Measurements from ENCODE around the gene MAP3K13. TPM values are rescaled to one million over a fixed set of nuclear protein-coding genes. Genes with fewer than 3 reads are reported as not detected.
A peak's percentile ranks its signal among the peaks of the same experiment; 100 is the strongest.

MAP3K13 gene
- polyA plus RNA-seq (17.7 to 23.0 TPM (median 21.9 TPM) in 3 replicates), polyA minus RNA-seq (1.4 to 25.8 TPM (median 21.9 TPM) in 3 replicates)
- 16.6 TPM for polyA plus RNA-seq (2011; ENCODE audit: low read depth)
- 16.3 and 30.8 TPM in 2 replicates for polyA plus RNA-seq (2011; cell fraction: cytosol; rRNA removed)
- polyA plus RNA-seq (2011; cell fraction: nucleus; rRNA removed): 10.3 and 13.0 TPM in 2 replicates
- 19.0 and 19.9 TPM in 2 replicates for polyA plus RNA-seq (2012; ENCODE audit: low replicate concordance)
- polyA minus RNA-seq (2011; cell fraction: cytosol; rRNA and poly(A)+ RNA removed): 8.4 TPM
- polyA minus RNA-seq (2011; cell fraction: nucleus; rRNA and poly(A)+ RNA removed): 6.0 and 22.0 TPM in 2 replicates

- Histone ChIP-seq H3K9me1 (ENCODE audit: control insufficient read depth, extremely low read depth, insufficient read depth, low read length) (no peaks in the 10 kb centered on the region), H3K4me3 (ENCODE audit: control insufficient read depth in 2 of 3, extremely low read depth in 1 of 3, insufficient read depth in 2 of 3, low read depth in 1 of 3, low read length in 3 of 3) (peak within 1 kb of the TSS; percentile 30 to 77 (median 69)), H2AFZ (ENCODE audit: control insufficient read depth, low read length) (peak within 1 kb of the TSS; percentile 87), H3K27me3 (ENCODE audit: control insufficient read depth, extremely low read depth, insufficient read depth, low read length) (no peaks in the 10 kb centered on the region), H3K9me3 (ENCODE audit: control insufficient read depth, low read depth, low read length) (no peaks in the 10 kb centered on the region), H3K36me3 (ENCODE audit: control insufficient read depth in 2 of 2, extremely low read depth in 1 of 2, insufficient read depth in 2 of 2, low read length in 2 of 2) (no peaks in the 10 kb centered on the region), H3K4me1 (ENCODE audit: control insufficient read depth, extremely low read depth, insufficient read depth, low read length) (peaks cover 10% of the 10 kb centered on the region), H3K4me2 (ENCODE audit: control insufficient read depth, extremely low read depth, insufficient read depth, low read depth, low read length) (peak within 1 kb of the TSS; percentile 92), H3K79me2 (ENCODE audit: control insufficient read depth, insufficient read depth, low read length) (no peaks in the 10 kb centered on the region), H3K9ac (ENCODE audit: control insufficient read depth, extremely low read depth, insufficient read depth, low read length) (peak within 1 kb of the TSS; percentile 73), H3K27ac (ENCODE audit: control insufficient read depth, insufficient read depth, low read length) (peak within 1 kb of the TSS; percentile 53), H4K20me1 (ENCODE audit: control insufficient read depth, extremely low read depth, insufficient read depth, low read length) (no peaks in the 10 kb centered on the region)
- FAIRE-seq (peak; percentile 70), DNase-seq (ENCODE audit: low read depth, low spot score) (peak; percentile 58)
- no peak for TF ChIP-seq EZH2 (IDR thresholded peaks at IDR 0.05; ENCODE audit: low read length)
- TF ChIP-seq CTCF (optimal IDR thresholded peaks at IDR 0.05 in 1 of 3, IDR thresholded peaks at IDR 0.05 in 1 of 3, conservative IDR thresholded peaks at IDR 0.05 in 1 of 3; ENCODE audit: extremely low read depth in 1 of 3, insufficient read depth in 2 of 3, low read length in 3 of 3): no peak
- dilution Hi-C loops (cut with MboI; ENCODE audit: extremely low pct_ligation_motif_present, low sequenced_read_pairs): no loop called here
Observed at GRCh38 chr3:185362850-185363661, at the start of gene MAP3K13. MAP3K13 (plus strand) TSS chr3:185363136; CDS start chr3:185428582, 65,446 bp downstream.

GRCh38 chr3:185313693-185314246, 49.2 kb upstream of the MAP3K13 start:
- Histone ChIP-seq H4K20me1 (ENCODE audit: control insufficient read depth, extremely low read depth, insufficient read depth, low read length) (no peaks in the 10 kb centered on the region), H3K27ac (ENCODE audit: control insufficient read depth, insufficient read depth, low read length) (no peak overlapping the region), H2AFZ (ENCODE audit: control insufficient read depth, low read length) (no peak overlapping the region), H3K27me3 (ENCODE audit: control insufficient read depth, extremely low read depth, insufficient read depth, low read length) (no peaks in the 10 kb centered on the region), H3K4me3 (ENCODE audit: control insufficient read depth in 2 of 3, extremely low read depth in 1 of 3, insufficient read depth in 2 of 3, low read depth in 1 of 3, low read length in 3 of 3) (no peak overlapping the region), H3K9me3 (ENCODE audit: control insufficient read depth, low read depth, low read length) (no peaks in the 10 kb centered on the region), H3K79me2 (ENCODE audit: control insufficient read depth, insufficient read depth, low read length) (no peaks in the 10 kb centered on the region), H3K9ac (ENCODE audit: control insufficient read depth, extremely low read depth, insufficient read depth, low read length) (no peak overlapping the region), H3K36me3 (ENCODE audit: control insufficient read depth in 2 of 2, extremely low read depth in 1 of 2, insufficient read depth in 2 of 2, low read length in 2 of 2) (no peaks in the 10 kb centered on the region), H3K4me2 (ENCODE audit: control insufficient read depth, extremely low read depth, insufficient read depth, low read depth, low read length) (no peak overlapping the region), H3K9me1 (ENCODE audit: control insufficient read depth, extremely low read depth, insufficient read depth, low read length) (no peaks in the 10 kb centered on the region), H3K4me1 (ENCODE audit: control insufficient read depth, extremely low read depth, insufficient read depth, low read length) (peaks cover 17% of the 10 kb centered on the region)
- TF ChIP-seq EZH2 (IDR thresholded peaks at IDR 0.05; ENCODE audit: low read length) (no peak), CTCF (optimal IDR thresholded peaks at IDR 0.05 in 1 of 3, IDR thresholded peaks at IDR 0.05 in 1 of 3, conservative IDR thresholded peaks at IDR 0.05 in 1 of 3; ENCODE audit: extremely low read depth in 1 of 3, insufficient read depth in 2 of 3, low read length in 3 of 3) (no peak)
- FAIRE-seq: no peak
- dilution Hi-C loops (cut with MboI; ENCODE audit: extremely low pct_ligation_motif_present, low sequenced_read_pairs): no loop called here
- no peak for DNase-seq (ENCODE audit: low read depth, low spot score)
